Upper lobe of left lung (tissue), 6 donors: Measurements from ENCODE around the gene LBH. TPM values are rescaled to one million over a fixed set of nuclear protein-coding genes. Genes with fewer than 3 reads are reported as not detected.

ENCODE experiments used
- ATAC-seq, 2 donors: fragments of 200-7000 bp; cut with Tn5 transposase; one replicate each; pipeline ENCODE4 v1.9.1; 2022; ENCODE audit warnings: mild to moderate bottlenecking in 2 of 2, moderate library complexity in 2 of 2; ENCODE audit not compliant: low FRiP score in 2 of 2
- DNase-seq, 2 donors: peaks; one replicate each; pipeline ENCODE4 v3.0.0-alpha.2; 2019 to 2020
- H3K27ac ChIP-seq, 4 donors: fragments of 200-600 bp; sonication (generic); one replicate each; pipeline ENCODE4 v1.5.1; 2016 to 2019
- H3K27me3 ChIP-seq, 4 donors: fragments of 200-600 bp; sonication (generic); one replicate each; pipeline ENCODE4 v1.5.1; 2017 to 2019
- H3K36me3 ChIP-seq, 4 donors: fragments of 200-600 bp; sonication (generic); one replicate each; pipeline ENCODE4 v1.5.1; 2016 to 2019
- H3K4me1 ChIP-seq, 4 donors: fragments of 200-600 bp; sonication (generic); one replicate each; pipeline ENCODE4 v1.5.1; 2018 to 2019
- H3K4me3 ChIP-seq, 4 donors: fragments of 200-600 bp; sonication (generic); one replicate each; pipeline ENCODE4 v1.5.1; 2017 to 2019; ENCODE audit warnings: mild to moderate bottlenecking in 2 of 4, moderate library complexity in 1 of 4
- H3K9me3 ChIP-seq, 4 donors: fragments of 200-600 bp; sonication (generic); one replicate each; pipeline ENCODE4 v1.5.1; 2018 to 2019
- CTCF ChIP-seq, 6 experiments: fragments of 450-650 bp in 4 of 6; fragments of 200-600 bp in 2 of 6; sonication (generic) in 2 of 6; IDR thresholded peaks; one replicate each; pipeline ENCODE4 v1.5.1; 2016 to 2019; ENCODE audit warnings: antibody characterized with exemption in 6 of 6
- EP300 ChIP-seq, 4 donors: sonication (generic); formaldehyde crosslinking; IDR thresholded peaks; one replicate each; pipeline ENCODE4 v1.5.1; 2017; ENCODE audit warnings: antibody characterized with exemption in 4 of 4, control low read depth in 2 of 4
- POLR2A ChIP-seq, 4 donors: fragments of 450-650 bp; IDR thresholded peaks; one replicate each; pipeline ENCODE4 v1.5.1; 2016 to 2017; ENCODE audit warnings: antibody characterized with exemption in 4 of 4, mild to moderate bottlenecking in 2 of 4
- POLR2AphosphoS5 ChIP-seq, 2 donors: sonication (generic); formaldehyde crosslinking; IDR thresholded peaks; one replicate each; pipeline ENCODE4 v1.5.1; 2017; ENCODE audit warnings: antibody characterized with exemption in 2 of 2
- WGBS, 2 donors: methylation state at CpG; one replicate each; pipeline ENCODE4 v1.1.5; 2017 to 2018; 5-methylcytosine and 5-hydroxymethylcytosine counted together
- total RNA-seq, 6 donors: library from RNA; depleted of rRNA in 4 of 6; stranded (reverse); fragments of >200 nt in 4 of 6; gene quantifications; one replicate each; pipeline versions ENCODE4 v1.1.0 to v1.2.1, GENCODE V29; 2016 to 2021
- donor health status: DM: no; HTN: no; CAD: no; lungs with moderate emphysema.
- donor health status: DM: no; HTN: yes; CAD: no; lungs with severe emphysema.

The LBH gene
- total RNA-seq, 6 donors from 2014 or later, result 45.6 to 270 (median 154) TPM

- peak; percentile 25 to 60 for ATAC-seq
- Histone ChIP-seq H3K27ac (peak overlapping the region; percentile 52 to 75 (median 64)), H3K4me1 (peaks cover 0 to 10% (median 6%) of the 10 kb centered on the region in 4 donors), H3K9me3 (no peaks in the 10 kb centered on the region), H3K27me3 (no peaks in the 10 kb centered on the region), H3K36me3 (no peaks in the 10 kb centered on the region), H3K4me3 (no peak overlapping the region)
- no peak for TF ChIP-seq CTCF (IDR thresholded peaks at IDR 0.05)
- peak in 1 of 2 donors; percentile 46 for TF ChIP-seq POLR2AphosphoS5 (IDR thresholded peaks at IDR 0.05)
- TF ChIP-seq POLR2A (IDR thresholded peaks at IDR 0.05), result no peak
- 48 to 50% methylated on average over 6 of the region's 6 CpGs for WGBS, 2 donors
- DNase-seq, result no peak
These were observed 69.3 kb downstream of the LBH start for GRCh38 chr2:30300456-30301221.

- WGBS, 2 donors, result 87 to 93% methylated on average over 5 to 7 of the region's 7 CpGs
- Histone ChIP-seq H3K4me3 (no peak overlapping the region), H3K4me1 (peaks cover 0 to 10% (median 6%) of the 10 kb centered on the region in 4 donors), H3K36me3 (no peaks in the 10 kb centered on the region), H3K9me3 (no peaks in the 10 kb centered on the region), H3K27me3 (no peaks in the 10 kb centered on the region), H3K27ac (peak overlapping the region; percentile 53 to 75 (median 59))
- TF ChIP-seq EP300 (IDR thresholded peaks at IDR 0.05) (no peak), POLR2A (IDR thresholded peaks at IDR 0.05) (no peak), CTCF (IDR thresholded peaks at IDR 0.05) (no peak), POLR2AphosphoS5 (IDR thresholded peaks at IDR 0.05) (no peak)
- DNase-seq, result no peak
- no peak for ATAC-seq
These were observed 70.2 kb downstream of the LBH start for GRCh38 chr2:30301551-30301950.

- no peaks in the 10 kb centered on the region for H3K27me3 ChIP-seq
- H3K9me3 ChIP-seq, result no peaks in the 10 kb centered on the region
- H3K27ac ChIP-seq, result no peak overlapping the region
- H3K4me3 ChIP-seq, result no peak overlapping the region
- DNase-seq, result no peak
- H3K36me3 ChIP-seq, result no peaks in the 10 kb centered on the region
- 86 to 88% methylated on average over 5 of the region's 5 CpGs for WGBS, 2 donors
- H3K4me1 ChIP-seq, result peaks cover 0 to 10% (median 6%) of the 10 kb centered on the region in 4 donors
- no peak for ATAC-seq
- no peak for TF ChIP-seq POLR2A (IDR thresholded peaks at IDR 0.05)
- no peak for TF ChIP-seq CTCF (IDR thresholded peaks at IDR 0.05)
- TF ChIP-seq POLR2AphosphoS5 (IDR thresholded peaks at IDR 0.05), result no peak
- no peak for TF ChIP-seq EP300 (IDR thresholded peaks at IDR 0.05)
These were observed 71.2 kb downstream of the LBH start for GRCh38 chr2:30302566-30302965.

- H3K4me3 ChIP-seq, result no peak overlapping the region
- H3K36me3 ChIP-seq, result no peaks in the 10 kb centered on the region
- DNase-seq (no peak), ATAC-seq (no peak)
- no peaks in the 10 kb centered on the region for H3K9me3 ChIP-seq
- 92 to 93% methylated on average over 11 of the region's 11 CpGs for WGBS, 2 donors
- H3K27me3 ChIP-seq, result no peaks in the 10 kb centered on the region
- H3K4me1 ChIP-seq, result peaks cover 0 to 10% (median 6%) of the 10 kb centered on the region in 4 donors
- H3K27ac ChIP-seq, result no peak overlapping the region
- TF ChIP-seq POLR2AphosphoS5 (IDR thresholded peaks at IDR 0.05) (no peak), CTCF (IDR thresholded peaks at IDR 0.05) (no peak)
These were observed 71.8 kb downstream of the LBH start for GRCh38 chr2:30303095-30303494.

- TF ChIP-seq POLR2AphosphoS5 (IDR thresholded peaks at IDR 0.05) (no peak), POLR2A (IDR thresholded peaks at IDR 0.05) (no peak), CTCF (IDR thresholded peaks at IDR 0.05) (no peak), EP300 (IDR thresholded peaks at IDR 0.05) (no peak)
- Histone ChIP-seq H3K4me1 (peaks cover 0 to 8% (median 4%) of the 10 kb centered on the region in 4 donors), H3K9me3 (no peaks in the 10 kb centered on the region), H3K27ac (no peak overlapping the region), H3K4me3 (no peak overlapping the region), H3K36me3 (no peaks in the 10 kb centered on the region), H3K27me3 (no peaks in the 10 kb centered on the region)
- no peak for DNase-seq
- no peak for ATAC-seq
These were observed 73.9 kb downstream of the LBH start for GRCh38 chr2:30305235-30305634.
